IPS DF 6.9 (cell line): ENCODE data around the gene ELK3.

Experiments used
- DNase-seq: peaks from one replicate; pipeline ENCODE4 v3.0.0-alpha.2; 2013; ENCODE audit warnings: low read depth, low spot score
- H3K27ac ChIP-seq: one replicate; pipeline ENCODE4 v1.5.1; 2013; ENCODE audit warnings: low read length, control low read depth
- H3K27me3 ChIP-seq: 2 replicates; pipeline ENCODE4 v1.6.1; 2013; ENCODE audit warnings: mild to moderate bottlenecking, low read length; ENCODE audit not compliant: control insufficient read depth, insufficient read depth
- H3K36me3 ChIP-seq: 2 replicates; pipeline ENCODE4 v1.6.1; 2013; ENCODE audit warnings: low read length; ENCODE audit not compliant: control insufficient read depth, insufficient read depth
- H3K4me1 ChIP-seq: 2 replicates; pipeline ENCODE4 v1.6.1; 2013; ENCODE audit warnings: low read length; ENCODE audit not compliant: control insufficient read depth, insufficient read depth
- H3K4me3 ChIP-seq: 2 replicates; pipeline ENCODE4 v1.5.1; 2013; ENCODE audit warnings: mild to moderate bottlenecking, low read length
- H3K9me3 ChIP-seq: 2 replicates; pipeline ENCODE4 v1.6.1; 2013; ENCODE audit warnings: low read length, inconsistent platforms; ENCODE audit not compliant: control insufficient read depth, insufficient read depth
- WGBS: extraction: QIAGEN DNeasy Blood & Tissue Kit; methylation state at CpG from one replicate; pipeline ENCODE4 v1.1.7; 2013; ENCODE audit warnings: mixed read lengths, missing lambda C conversion rate; ENCODE audit not compliant: insufficient read length, insufficient coverage; 5-methylcytosine and 5-hydroxymethylcytosine counted together

The ELK3 gene

DNA sequence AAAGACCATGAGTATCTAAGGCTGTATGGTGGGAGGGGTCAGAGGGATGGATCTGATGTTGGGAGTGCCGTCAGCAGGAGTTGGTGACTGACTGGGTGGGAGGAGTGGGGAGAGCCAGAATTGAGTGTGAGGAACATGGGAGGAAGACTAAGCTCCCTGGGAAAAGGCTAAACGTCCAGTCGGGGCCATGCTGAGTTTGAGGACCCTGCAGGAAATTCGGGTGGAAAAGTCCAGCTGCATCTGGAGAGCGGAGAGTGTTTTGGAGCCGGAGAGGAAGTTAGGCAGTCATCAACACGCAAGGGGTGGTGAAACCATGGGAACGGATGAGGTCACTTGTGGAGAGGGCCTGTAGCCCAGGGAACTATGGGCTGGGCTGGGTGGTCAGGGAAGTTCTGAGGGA, 60.9 kb downstream of the ELK3 start:
- Histone ChIP-seq H3K4me1 (no peaks in the 10 kb centered on the region), H3K36me3 (no peaks in the 10 kb centered on the region), H3K27me3 (no peaks in the 10 kb centered on the region), H3K9me3 (no peaks in the 10 kb centered on the region), H3K4me3 (no peak overlapping the region), H3K27ac (no peak overlapping the region)
- WGBS = no CpG with 5 or more reads among the region's 8 CpGs
- no peak for DNase-seq

DNA sequence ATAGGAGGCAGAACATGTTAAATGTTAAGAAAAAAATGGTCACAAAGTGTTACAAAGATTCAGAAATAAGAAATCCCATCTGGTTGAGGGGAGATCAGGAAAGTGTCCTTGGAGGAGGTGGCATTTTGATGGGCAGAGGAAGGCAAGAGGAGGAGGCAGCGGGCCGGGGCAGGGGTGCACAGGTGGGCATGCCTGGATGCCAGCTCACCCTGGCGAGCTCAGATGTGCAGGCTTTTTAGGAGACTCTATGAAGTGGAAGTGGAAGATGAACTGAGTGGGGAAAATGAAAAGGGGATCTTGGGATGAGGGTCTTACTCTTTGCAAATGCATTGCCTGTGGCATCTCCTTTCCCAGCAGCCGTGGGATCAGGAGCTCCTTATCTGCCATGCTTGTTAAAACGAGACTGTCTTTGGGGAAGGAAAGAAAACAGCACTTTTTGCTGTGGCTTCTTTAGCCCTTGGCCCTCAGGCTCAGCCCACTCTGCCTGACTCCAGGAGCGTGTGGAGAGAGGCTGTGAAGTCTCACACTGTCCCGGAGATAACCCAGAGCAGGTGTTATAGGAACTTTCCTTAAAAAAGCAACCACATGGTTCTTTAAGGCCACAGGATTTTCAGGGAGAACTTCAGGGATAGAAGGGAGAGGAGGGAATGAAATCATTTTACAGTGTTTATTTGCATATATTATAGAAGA, 62.6 kb downstream of the ELK3 start:
- H3K36me3 ChIP-seq = no peaks in the 10 kb centered on the region
- no peak overlapping the region for H3K27ac ChIP-seq
- no peaks in the 10 kb centered on the region for H3K27me3 ChIP-seq
- DNase-seq = no peak
- H3K4me1 ChIP-seq = no peaks in the 10 kb centered on the region
- WGBS = no CpG with 5 or more reads among the region's 7 CpGs
- no peak overlapping the region for H3K4me3 ChIP-seq
- no peaks in the 10 kb centered on the region for H3K9me3 ChIP-seq

GRCh38 chr12:96257550-96258103, 63.5 kb downstream of the ELK3 start:
- Histone ChIP-seq H3K27me3 (no peaks in the 10 kb centered on the region), H3K4me1 (no peaks in the 10 kb centered on the region), H3K36me3 (no peaks in the 10 kb centered on the region), H3K27ac (no peak overlapping the region), H3K9me3 (no peaks in the 10 kb centered on the region), H3K4me3 (no peak overlapping the region)
- DNase-seq = no peak
- no CpG with 5 or more reads among the region's 2 CpGs for WGBS

- no peaks in the 10 kb centered on the region for H3K36me3 ChIP-seq
- H3K27ac ChIP-seq = no peak overlapping the region
- DNase-seq = no peak
- H3K4me1 ChIP-seq = no peaks in the 10 kb centered on the region
- H3K27me3 ChIP-seq = no peaks in the 10 kb centered on the region
- H3K4me3 ChIP-seq = no peak overlapping the region
- no peaks in the 10 kb centered on the region for H3K9me3 ChIP-seq
- no CpG with 5 or more reads among the region's 8 CpGs for WGBS
Measured at GRCh38 chr12:96258104-96258961, 64.2 kb downstream of the ELK3 start.

DNA sequence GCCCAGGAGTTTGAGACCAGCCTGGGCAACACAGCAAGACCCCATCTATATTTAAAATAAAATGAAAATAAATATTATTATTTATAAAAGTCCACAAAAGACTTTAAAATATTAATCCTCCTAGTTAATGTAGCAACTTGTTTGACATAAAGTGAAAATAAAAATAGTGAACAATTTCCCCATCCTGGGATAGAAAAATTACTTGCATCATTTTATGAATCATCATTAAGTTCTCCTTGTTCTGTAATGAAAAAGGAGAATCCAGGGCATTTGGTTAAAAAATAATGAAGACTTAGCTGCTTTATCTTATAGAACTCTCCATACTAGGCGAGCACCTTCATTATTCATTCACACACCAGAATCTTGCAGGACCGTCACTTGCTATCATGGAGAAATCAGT, 66.1 kb downstream of the ELK3 start:
- no peak overlapping the region for H3K4me3 ChIP-seq
- H3K27me3 ChIP-seq = no peaks in the 10 kb centered on the region
- no peak overlapping the region for H3K27ac ChIP-seq
- no peaks in the 10 kb centered on the region for H3K9me3 ChIP-seq
- WGBS = no CpG with 5 or more reads among the region's 2 CpGs
- no peaks in the 10 kb centered on the region for H3K4me1 ChIP-seq
- no peaks in the 10 kb centered on the region for H3K36me3 ChIP-seq
- DNase-seq = no peak

DNA sequence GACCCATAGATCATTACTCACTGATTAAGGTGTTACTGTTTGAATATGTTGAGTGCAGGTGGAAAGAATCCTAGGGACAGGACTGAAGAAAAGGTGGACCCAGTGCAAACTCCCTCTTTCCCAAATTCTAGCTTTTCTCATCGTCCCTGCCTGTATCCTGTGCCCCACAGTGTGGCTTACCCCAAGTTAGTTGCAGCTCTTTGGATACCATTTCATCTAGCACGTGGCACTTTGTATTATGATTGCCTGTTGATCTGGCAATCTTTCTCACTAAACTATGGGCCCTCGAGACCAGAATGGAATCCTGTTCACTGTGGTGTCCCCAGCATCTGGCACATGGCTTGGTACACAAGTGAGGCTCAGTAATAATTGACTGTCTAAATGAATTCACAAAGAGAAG, 66.5 kb downstream of the ELK3 start:
- Histone ChIP-seq H3K27ac (no peak overlapping the region), H3K27me3 (no peaks in the 10 kb centered on the region), H3K9me3 (no peaks in the 10 kb centered on the region), H3K4me1 (no peaks in the 10 kb centered on the region), H3K36me3 (no peaks in the 10 kb centered on the region), H3K4me3 (no peak overlapping the region)
- DNase-seq = no peak
- no CpG with 5 or more reads among the region's 3 CpGs for WGBS

- Histone ChIP-seq H3K36me3 (no peaks in the 10 kb centered on the region), H3K4me3 (no peak overlapping the region), H3K27me3 (no peaks in the 10 kb centered on the region), H3K27ac (no peak overlapping the region), H3K4me1 (no peaks in the 10 kb centered on the region), H3K9me3 (no peaks in the 10 kb centered on the region)
- WGBS = no CpG with 5 or more reads among the region's 5 CpGs
- no peak for DNase-seq
Measured at GRCh38 chr12:96261557-96261956, 67.4 kb downstream of the ELK3 start.

GRCh38 chr12:96263449-96263902, 69.3 kb downstream of the ELK3 start:
- Histone ChIP-seq H3K9me3 (no peaks in the 10 kb centered on the region), H3K4me1 (no peaks in the 10 kb centered on the region), H3K27ac (no peak overlapping the region), H3K27me3 (no peaks in the 10 kb centered on the region), H3K4me3 (no peak overlapping the region), H3K36me3 (no peaks in the 10 kb centered on the region)
- WGBS = no CpG with 5 or more reads among the region's 11 CpGs
- no peak for DNase-seq

DNA sequence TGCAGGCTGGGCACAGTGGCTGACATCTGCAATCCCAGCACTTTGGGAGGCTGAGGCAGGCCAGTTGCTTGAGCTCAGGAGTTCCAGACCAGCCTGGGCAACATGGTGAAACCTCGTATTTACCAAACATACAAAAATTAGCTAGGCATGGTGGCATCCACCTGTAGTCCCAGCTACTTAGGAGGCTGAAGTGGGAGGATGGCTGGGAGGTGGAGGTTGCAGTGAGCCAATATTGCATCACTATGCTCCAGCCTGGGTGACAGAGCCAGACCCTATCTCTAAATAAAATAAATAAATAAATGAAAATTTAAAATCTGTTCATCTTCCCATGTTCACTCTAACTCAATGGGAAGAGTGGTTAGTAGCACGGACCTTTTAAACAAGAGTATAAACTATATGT, 71.2 kb downstream of the ELK3 start:
- Histone ChIP-seq H3K36me3 (no peaks in the 10 kb centered on the region), H3K27me3 (no peaks in the 10 kb centered on the region), H3K9me3 (no peaks in the 10 kb centered on the region), H3K4me1 (no peaks in the 10 kb centered on the region), H3K27ac (no peak overlapping the region), H3K4me3 (no peak overlapping the region)
- no CpG with 5 or more reads among the region's 2 CpGs for WGBS
- no peak for DNase-seq

DNA sequence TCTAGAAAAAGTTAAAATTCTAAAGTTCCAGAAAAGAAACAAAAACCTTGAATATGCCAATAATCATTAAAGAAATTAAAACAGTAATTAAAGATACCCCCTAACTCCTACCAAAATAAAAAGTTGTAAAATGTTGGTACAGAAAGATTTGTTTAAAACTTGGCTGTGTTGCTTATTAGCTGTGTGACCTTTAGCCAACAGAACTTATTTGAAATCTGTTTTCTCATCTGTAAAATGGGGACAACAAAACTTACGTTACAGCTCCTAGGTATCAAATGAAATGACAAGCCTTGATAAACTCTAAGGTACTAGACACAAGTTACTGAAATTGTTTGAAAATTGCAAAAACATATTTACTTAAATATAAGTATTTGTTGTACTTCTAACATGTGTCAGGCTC, 71.7 kb downstream of the ELK3 start:
- Histone ChIP-seq H3K27me3 (no peaks in the 10 kb centered on the region), H3K4me1 (no peaks in the 10 kb centered on the region), H3K4me3 (no peak overlapping the region), H3K36me3 (no peaks in the 10 kb centered on the region), H3K27ac (no peak overlapping the region), H3K9me3 (no peaks in the 10 kb centered on the region)
- DNase-seq = no peak
- no CpG with 5 or more reads among the region's 1 CpG for WGBS
